HEK293 (cell line): ENCODE data around the gene TSPAN2.

ENCODE experiments used
- BCL6B ChIP-seq: fragments of 450-650 bp; formaldehyde crosslinking; IDR thresholded peaks from 2 replicates; pipeline ENCODE4 v1.5.1; 2017; ENCODE audit warnings: missing biosample characterization, missing genetic modification characterization
- GLI4 ChIP-seq: fragments of 450-650 bp; formaldehyde crosslinking; IDR thresholded peaks from 2 replicates; pipeline ENCODE4 v1.5.1; 2016; ENCODE audit warnings: missing biosample characterization, missing genetic modification characterization
- GLIS1 ChIP-seq: fragments of 450-650 bp; formaldehyde crosslinking; IDR thresholded peaks from 2 replicates; pipeline ENCODE4 v1.5.1; 2016; ENCODE audit warnings: missing biosample characterization, missing genetic modification characterization
- KLF16 ChIP-seq: fragments of 450-650 bp; formaldehyde crosslinking; IDR thresholded peaks from 2 replicates; pipeline ENCODE4 v1.5.1; 2017; ENCODE audit warnings: missing biosample characterization, missing genetic modification characterization
- REPIN1 ChIP-seq: fragments of 450-650 bp; formaldehyde crosslinking; IDR thresholded peaks from 2 replicates; pipeline ENCODE4 v1.5.1; 2017; ENCODE audit warnings: missing biosample characterization, missing genetic modification characterization, low read depth
- SCRT1 ChIP-seq: fragments of 450-650 bp; formaldehyde crosslinking; IDR thresholded peaks from 2 replicates; pipeline ENCODE4 v1.5.1; 2016; ENCODE audit warnings: missing biosample characterization, missing genetic modification characterization, borderline replicate concordance
- SP2 ChIP-seq: fragments of 450-650 bp; formaldehyde crosslinking; IDR thresholded peaks from 2 replicates; pipeline ENCODE4 v1.5.1; 2016; ENCODE audit warnings: missing biosample characterization, missing genetic modification characterization
- TSHZ1 ChIP-seq: fragments of 450-650 bp; formaldehyde crosslinking; IDR thresholded peaks from 2 replicates; pipeline ENCODE4 v1.5.1; 2016; ENCODE audit warnings: missing biosample characterization, missing genetic modification characterization, borderline replicate concordance
- YY2 ChIP-seq: fragments of 450-650 bp; formaldehyde crosslinking; IDR thresholded peaks from 2 replicates; pipeline ENCODE4 v1.5.1; 2016; ENCODE audit warnings: missing biosample characterization, missing genetic modification characterization
- ZEB2 ChIP-seq: fragments of 450-650 bp; formaldehyde crosslinking; IDR thresholded peaks from 2 replicates; pipeline ENCODE4 v1.5.1; 2016; ENCODE audit warnings: missing biosample characterization, missing genetic modification characterization
- ZFHX2 ChIP-seq: fragments of 450-650 bp; formaldehyde crosslinking; conservative IDR thresholded peaks from 2 replicates; pipeline ENCODE4 v1.5.1; 2016; ENCODE audit warnings: missing biosample characterization, missing genetic modification characterization
- ZFP3 ChIP-seq: fragments of 450-650 bp; formaldehyde crosslinking; IDR thresholded peaks from 2 replicates; pipeline ENCODE4 v1.5.1; 2016; ENCODE audit warnings: low read depth, missing biosample characterization, missing genetic modification characterization
- ZFP41 ChIP-seq: fragments of 450-650 bp; formaldehyde crosslinking; IDR thresholded peaks from 2 replicates; pipeline ENCODE4 v1.5.1; 2016; ENCODE audit warnings: missing biosample characterization, missing genetic modification characterization, borderline replicate concordance
- ZFP69B ChIP-seq: fragments of 450-650 bp; formaldehyde crosslinking; IDR thresholded peaks from 2 replicates; pipeline ENCODE4 v1.5.1; 2016; ENCODE audit warnings: missing biosample characterization, missing genetic modification characterization
- ZNF132 ChIP-seq: fragments of 450-650 bp; formaldehyde crosslinking; IDR thresholded peaks from 2 replicates; pipeline ENCODE4 v1.5.1; 2017; ENCODE audit warnings: missing biosample characterization, missing genetic modification characterization, borderline replicate concordance
- ZNF140 ChIP-seq: fragments of 450-650 bp; formaldehyde crosslinking; IDR thresholded peaks from 2 replicates; pipeline ENCODE4 v1.5.1; 2016; ENCODE audit warnings: missing biosample characterization, missing genetic modification characterization
- ZNF2 ChIP-seq: fragments of 450-650 bp; formaldehyde crosslinking; IDR thresholded peaks from 2 replicates; pipeline ENCODE4 v1.5.1; 2016; ENCODE audit warnings: missing biosample characterization, missing genetic modification characterization
- ZNF23 ChIP-seq: fragments of 450-650 bp; formaldehyde crosslinking; IDR thresholded peaks from 2 replicates; pipeline ENCODE4 v1.5.1; 2016; ENCODE audit warnings: missing biosample characterization, missing genetic modification characterization, borderline replicate concordance
- ZNF311 ChIP-seq: fragments of 450-650 bp; formaldehyde crosslinking; IDR thresholded peaks from 2 replicates; pipeline ENCODE4 v1.5.1; 2017; ENCODE audit warnings: missing biosample characterization, missing genetic modification characterization, borderline replicate concordance
- ZNF350 ChIP-seq: fragments of 450-650 bp; formaldehyde crosslinking; IDR thresholded peaks from 2 replicates; pipeline ENCODE4 v1.5.0; 2017; ENCODE audit warnings: missing biosample characterization, mild to moderate bottlenecking, missing genetic modification characterization
- ZNF354C ChIP-seq: fragments of 450-650 bp; formaldehyde crosslinking; IDR thresholded peaks from 2 replicates; pipeline ENCODE4 v1.5.1; 2016; ENCODE audit warnings: missing biosample characterization, missing genetic modification characterization, low read depth, borderline replicate concordance
- ZNF366 ChIP-seq: fragments of 450-650 bp; formaldehyde crosslinking; conservative IDR thresholded peaks from 2 replicates; pipeline ENCODE4 v1.5.1; 2016; ENCODE audit warnings: missing biosample characterization, missing genetic modification characterization
- ZNF398 ChIP-seq: fragments of 450-650 bp; formaldehyde crosslinking; IDR thresholded peaks from 2 replicates; pipeline ENCODE4 v1.5.1; 2017; ENCODE audit warnings: missing biosample characterization, missing genetic modification characterization
- ZNF433 ChIP-seq: fragments of 450-650 bp; formaldehyde crosslinking; IDR thresholded peaks from 2 replicates; pipeline ENCODE4 v1.5.1; 2016; ENCODE audit warnings: missing biosample characterization, missing genetic modification characterization, low read depth
- ZNF510 ChIP-seq: fragments of 450-650 bp; formaldehyde crosslinking; IDR thresholded peaks from 2 replicates; pipeline ENCODE4 v1.5.1; 2018; ENCODE audit warnings: mild to moderate bottlenecking, missing genetic modification characterization, missing biosample characterization; ENCODE audit not compliant: insufficient replicate concordance
- ZNF521 ChIP-seq: fragments of 450-650 bp; formaldehyde crosslinking; IDR thresholded peaks from 2 replicates; pipeline ENCODE4 v1.5.1; 2017; ENCODE audit warnings: missing biosample characterization, mild to moderate bottlenecking, missing genetic modification characterization
- ZNF530 ChIP-seq: fragments of 450-650 bp; formaldehyde crosslinking; IDR thresholded peaks from 2 replicates; pipeline ENCODE4 v1.5.1; 2016; ENCODE audit warnings: low read depth, missing biosample characterization, missing genetic modification characterization
- ZNF629 ChIP-seq: fragments of 450-650 bp; formaldehyde crosslinking; IDR thresholded peaks from 2 replicates; pipeline ENCODE4 v1.5.1; 2017; ENCODE audit warnings: missing biosample characterization, missing genetic modification characterization
- ZNF704 ChIP-seq: fragments of 450-650 bp; formaldehyde crosslinking; IDR thresholded peaks from 2 replicates; pipeline ENCODE4 v1.5.1; 2016; ENCODE audit warnings: missing biosample characterization, missing genetic modification characterization
- ZNF792 ChIP-seq: fragments of 450-650 bp; formaldehyde crosslinking; IDR thresholded peaks from 2 replicates; pipeline ENCODE4 v1.5.1; 2016; ENCODE audit warnings: missing biosample characterization, missing genetic modification characterization
- ZNF830 ChIP-seq: fragments of 450-650 bp; IDR thresholded peaks from 2 replicates; pipeline ENCODE4 v1.5.0; 2018; ENCODE audit warnings: missing biosample characterization, missing genetic modification characterization, low read depth, mild to moderate bottlenecking, moderate library complexity

Gene TSPAN2

GRCh38 chr1:115089420-115090185 is at the start of gene TSPAN2 (continued):
- TF ChIP-seq REPIN1 (tag by site-specific recombination): no peak
- no peak for TF ChIP-seq YY2
- TF ChIP-seq ZFP3: no peak
- TF ChIP-seq ZNF132 (tag by site-specific recombination): no peak
- TF ChIP-seq SCRT1 (tag by site-specific recombination): no peak
- TF ChIP-seq ZNF354C (tag by site-specific recombination): no peak
- no peak for TF ChIP-seq ZNF830 (tag by site-specific recombination)
- no peak for TF ChIP-seq ZNF530 (tag by site-specific recombination)
- no peak for TF ChIP-seq ZNF366 (tag by site-specific recombination)
- TF ChIP-seq ZFP41: no peak
- no peak for TF ChIP-seq ZNF350 (tag by site-specific recombination)
- no peak for TF ChIP-seq GLI4
- no peak for TF ChIP-seq ZFHX2 (tag by site-specific recombination)
- no peak for TF ChIP-seq TSHZ1 (tag by site-specific recombination)
- peak; percentile 78; the same call in 1 of the 2 replicates for TF ChIP-seq ZFP69B (tag by site-specific recombination)
- no peak for TF ChIP-seq ZNF23 (tag by site-specific recombination)
- TF ChIP-seq ZNF704 (tag by site-specific recombination): no peak
- TF ChIP-seq ZNF140 (tag by site-specific recombination): no peak
- TF ChIP-seq ZNF398 (tag by site-specific recombination): peak; percentile 73
- no peak for TF ChIP-seq ZNF311 (tag by site-specific recombination)
- TF ChIP-seq ZEB2 (tag by site-specific recombination): peak; percentile 60; the same call in 1 of the 2 replicates
- no peak for TF ChIP-seq ZNF792 (tag by site-specific recombination)
- TF ChIP-seq ZNF510 (tag by site-specific recombination): no peak
- TF ChIP-seq ZNF521 (tag by site-specific recombination): no peak
- peak; percentile 77 for TF ChIP-seq GLIS1 (tag by site-specific recombination)
- TF ChIP-seq ZNF629 (tag by site-specific recombination): no peak
- TF ChIP-seq KLF16 (tag by site-specific recombination): 0 out of 2 replicates have a peak, but pooled peaks have one; percentile 19
- TF ChIP-seq ZNF433 (tag by site-specific recombination): no peak
- TF ChIP-seq SP2: peak; percentile 39; the same call in 1 of the 2 replicates
- no peak for TF ChIP-seq ZNF2 (tag by site-specific recombination)
- TF ChIP-seq BCL6B: no peak
